GM13976 (cell line): ENCODE measurements around the gene CCZ1.
"Not testable (repeated sequence)": the region's sequence is repeated elsewhere in the genome, so short reads cannot be mapped to it uniquely, and the experiment has no call there.

Experiments
- DNase-seq: peaks from one replicate; pipeline ENCODE4 v3.0.0; 2012; ENCODE audit warnings: low spot score
- in situ Hi-C: fragments of 300-500 bp; cut with MboI; formaldehyde crosslinking; loops from one replicate; pipeline ENCODE4 v1.12.0; 2022; ENCODE audit warnings: low sequenced_read_pairs, mixed read lengths, inconsistent platforms; ENCODE audit not compliant: unreplicated experiment
- TF ChIP-seq, protein P1 (sequence below): IDR thresholded peaks from 2 replicates; pipeline ENCODE4 v1.5.1; 2012; ENCODE audit warnings: borderline replicate concordance, mild to moderate bottlenecking; ENCODE audit not compliant: insufficient read depth; ENCODE audit errors: extremely low read depth, missing control alignments, control extremely low read depth

Gene CCZ1

DNA sequence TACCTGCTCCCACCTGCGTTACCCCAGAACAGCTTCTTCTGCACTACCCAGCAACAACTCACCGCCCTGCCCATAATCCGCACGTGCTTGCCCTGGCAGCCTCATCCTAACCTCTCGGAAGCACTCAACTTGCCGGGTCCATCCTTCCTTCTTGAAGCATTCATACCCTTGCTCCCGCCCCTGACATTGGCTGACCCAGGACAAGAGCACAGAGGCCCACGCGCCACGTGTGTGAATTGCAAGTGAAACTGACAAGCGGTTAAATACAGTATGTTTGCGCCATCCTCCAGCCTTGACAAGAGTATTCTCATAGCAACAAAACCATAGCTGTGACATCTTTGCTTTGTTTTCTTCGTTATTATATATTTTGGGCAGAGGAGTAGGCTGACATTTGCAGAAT is 28.8 kb upstream of the CCZ1 start:
- TF ChIP-seq, protein P1, sequence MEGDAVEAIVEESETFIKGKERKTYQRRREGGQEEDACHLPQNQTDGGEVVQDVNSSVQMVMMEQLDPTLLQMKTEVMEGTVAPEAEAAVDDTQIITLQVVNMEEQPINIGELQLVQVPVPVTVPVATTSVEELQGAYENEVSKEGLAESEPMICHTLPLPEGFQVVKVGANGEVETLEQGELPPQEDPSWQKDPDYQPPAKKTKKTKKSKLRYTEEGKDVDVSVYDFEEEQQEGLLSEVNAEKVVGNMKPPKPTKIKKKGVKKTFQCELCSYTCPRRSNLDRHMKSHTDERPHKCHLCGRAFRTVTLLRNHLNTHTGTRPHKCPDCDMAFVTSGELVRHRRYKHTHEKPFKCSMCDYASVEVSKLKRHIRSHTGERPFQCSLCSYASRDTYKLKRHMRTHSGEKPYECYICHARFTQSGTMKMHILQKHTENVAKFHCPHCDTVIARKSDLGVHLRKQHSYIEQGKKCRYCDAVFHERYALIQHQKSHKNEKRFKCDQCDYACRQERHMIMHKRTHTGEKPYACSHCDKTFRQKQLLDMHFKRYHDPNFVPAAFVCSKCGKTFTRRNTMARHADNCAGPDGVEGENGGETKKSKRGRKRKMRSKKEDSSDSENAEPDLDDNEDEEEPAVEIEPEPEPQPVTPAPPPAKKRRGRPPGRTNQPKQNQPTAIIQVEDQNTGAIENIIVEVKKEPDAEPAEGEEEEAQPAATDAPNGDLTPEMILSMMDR = no peak
- DNase-seq = no peak
- in situ Hi-C loops = no loop called here

DNA sequence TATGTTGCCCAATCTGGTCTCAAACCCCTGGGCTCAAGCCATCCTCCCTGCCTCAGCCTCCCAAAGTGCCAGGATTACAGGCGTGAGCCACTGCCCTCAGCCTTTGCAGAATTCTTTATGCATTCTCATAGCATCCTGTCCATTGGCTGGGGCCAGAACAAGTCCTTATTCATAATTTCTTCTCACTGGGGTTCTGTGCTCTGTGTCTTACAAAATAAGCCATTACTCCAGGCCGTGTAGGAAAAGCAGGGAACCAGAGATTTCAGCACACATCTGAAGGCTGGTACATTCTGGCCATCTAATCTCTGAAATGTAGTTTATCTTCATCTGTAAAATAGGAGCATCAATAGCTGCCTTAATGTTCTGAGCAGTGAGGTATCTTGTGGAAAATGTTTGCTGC is 28.2 kb upstream of the CCZ1 start:
- in situ Hi-C loops = no loop called here
- TF ChIP-seq, protein P1 = no peak
- DNase-seq = no peak

DNA sequence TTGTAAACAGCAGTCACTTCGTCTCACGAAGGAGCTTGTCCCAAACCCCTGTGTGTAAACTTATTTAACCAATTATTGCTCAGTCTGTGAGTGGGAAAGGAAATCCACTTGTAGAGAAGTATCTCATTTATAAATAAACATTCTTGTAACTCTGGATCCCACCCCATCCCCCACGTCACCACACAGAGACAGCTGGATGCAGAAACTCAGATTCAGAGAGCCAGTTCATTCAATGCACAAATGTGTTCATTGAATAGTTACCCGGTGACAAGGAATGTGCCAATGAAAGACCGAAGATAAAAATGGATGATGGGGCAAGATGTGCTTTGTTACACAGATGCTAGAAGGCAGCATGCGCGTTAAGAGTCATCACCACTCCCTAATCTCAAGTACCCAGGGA is 26.2 kb upstream of the CCZ1 start:
- TF ChIP-seq, protein P1 = no peak
- in situ Hi-C loops = no loop called here

DNA sequence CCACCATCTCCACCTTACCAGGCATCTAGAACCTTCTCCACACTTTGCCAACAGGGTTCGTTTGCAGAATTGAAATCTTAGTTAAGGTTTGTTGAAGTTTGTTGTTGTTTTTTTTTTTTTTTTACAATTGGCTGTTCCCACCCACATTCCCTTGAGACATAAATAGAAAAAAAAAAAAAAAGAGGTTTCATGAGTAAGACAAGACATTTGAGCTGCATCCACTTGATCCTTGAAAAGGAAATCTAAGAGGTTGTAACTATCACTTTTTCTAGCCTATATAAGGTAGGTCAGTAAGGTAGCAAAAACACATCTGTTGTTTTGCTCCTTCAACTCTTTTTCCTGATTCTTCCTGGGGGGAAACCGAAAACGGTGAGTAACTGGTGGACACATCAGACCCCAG is 18.9 kb upstream of the CCZ1 start:
- DNase-seq, in situ Hi-C loops: not testable (repeated sequence)

More for the DNA sequence above, 26.2 kb upstream of the CCZ1 start:
- no peak for DNase-seq

DNA sequence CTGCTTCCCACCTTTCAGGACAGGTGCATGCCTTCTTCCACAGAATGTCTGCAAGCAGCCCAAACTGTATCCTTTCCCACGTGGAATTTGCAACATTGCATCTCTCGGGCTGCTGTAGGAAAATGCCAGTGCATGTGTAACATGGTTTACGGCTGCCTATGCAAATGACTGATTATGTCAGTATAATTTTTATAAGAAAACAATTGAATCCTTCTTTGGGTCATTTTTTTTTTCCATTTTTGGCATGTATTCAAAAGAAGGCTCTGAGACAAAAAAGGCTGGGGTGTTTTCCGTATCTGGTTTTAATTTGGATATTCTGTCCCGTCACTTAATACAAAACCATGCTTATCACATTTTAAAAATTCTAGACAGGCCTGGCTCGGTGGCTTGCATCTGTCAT is 18.4 kb upstream of the CCZ1 start:
- DNase-seq, in situ Hi-C loops: not testable (repeated sequence)

DNA sequence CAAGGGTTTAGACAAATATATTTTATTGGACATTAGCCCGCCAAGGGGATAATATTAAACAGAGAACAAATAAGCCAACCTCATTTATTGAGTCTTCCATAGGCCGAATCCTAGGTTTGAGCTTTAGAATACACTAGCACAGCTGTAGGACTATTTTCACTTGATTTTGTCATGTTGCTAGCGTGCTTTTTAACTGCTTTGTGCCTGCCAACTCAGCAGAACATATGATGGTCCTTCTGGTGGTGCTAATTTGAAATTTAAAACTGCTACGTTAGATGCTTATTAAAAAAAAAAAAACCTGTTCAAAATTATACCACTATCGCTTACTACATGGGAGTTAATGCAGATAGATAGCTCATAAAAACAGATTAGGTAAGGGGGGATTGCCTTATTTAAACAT is 14.1 kb upstream of the CCZ1 start:
- in situ Hi-C loops, DNase-seq: not testable (repeated sequence)

DNA sequence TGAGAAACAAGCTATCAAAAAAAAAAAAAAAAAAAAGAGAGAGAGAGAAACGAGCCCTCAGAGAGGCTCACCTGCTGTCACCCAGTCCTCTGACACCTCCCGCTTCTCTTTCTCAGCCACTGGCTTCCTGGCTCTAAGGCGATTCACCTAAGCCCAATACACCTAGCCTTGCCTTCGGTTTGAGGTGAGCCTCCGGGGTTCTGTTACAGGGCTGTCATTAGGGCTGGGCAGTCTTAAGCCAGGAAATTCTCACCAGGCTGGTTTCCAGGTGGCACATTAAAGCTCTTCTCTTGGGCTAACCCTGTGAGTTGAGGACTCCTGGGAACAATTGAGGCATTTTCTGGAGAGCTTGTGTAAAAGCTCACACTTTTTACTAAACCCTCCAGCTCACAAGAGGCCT is 10.5 kb upstream of the CCZ1 start:
- DNase-seq, in situ Hi-C loops: not testable (repeated sequence)

DNA sequence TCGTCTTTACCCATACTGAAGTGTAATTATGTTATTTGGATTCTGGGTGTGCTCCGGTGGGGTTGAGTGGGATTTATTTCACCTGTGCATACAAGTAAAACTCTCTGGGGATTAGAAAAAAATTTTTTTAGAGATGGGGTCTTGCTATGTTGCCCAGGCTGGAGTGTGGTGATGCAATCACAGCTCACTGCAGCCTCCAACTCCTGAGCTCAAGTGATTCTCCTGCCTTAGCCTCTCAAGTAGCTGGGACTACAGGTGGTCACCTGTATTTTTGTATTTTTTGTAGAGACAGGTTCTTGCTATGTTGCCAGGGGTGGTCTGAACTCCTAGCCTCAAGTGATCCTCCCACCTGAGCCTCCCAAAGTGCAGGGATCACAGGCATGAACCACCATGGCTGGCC is 8.3 kb upstream of the CCZ1 start:
- DNase-seq, in situ Hi-C loops: not testable (repeated sequence)

DNA sequence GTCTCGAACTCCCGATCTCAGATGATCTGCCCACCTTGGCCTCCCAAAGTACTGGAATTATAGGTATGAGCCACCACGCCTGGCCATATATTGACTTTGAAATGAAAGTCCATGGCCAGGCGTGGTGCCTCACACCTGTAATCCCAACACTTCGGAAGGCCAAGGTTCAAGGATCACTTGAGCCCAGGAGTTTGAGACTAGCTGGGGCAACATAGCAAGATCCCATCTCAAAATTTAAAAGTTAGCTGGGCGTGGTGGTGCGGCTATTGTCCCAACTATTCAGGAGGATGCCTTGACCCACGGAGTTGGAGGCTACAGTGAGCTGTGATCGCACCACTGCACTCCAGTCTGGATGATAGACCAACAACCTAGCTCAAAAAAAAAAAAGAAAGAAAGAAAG is 6.0 kb upstream of the CCZ1 start:
- DNase-seq = no peak
- in situ Hi-C loops = no loop called here

DNA sequence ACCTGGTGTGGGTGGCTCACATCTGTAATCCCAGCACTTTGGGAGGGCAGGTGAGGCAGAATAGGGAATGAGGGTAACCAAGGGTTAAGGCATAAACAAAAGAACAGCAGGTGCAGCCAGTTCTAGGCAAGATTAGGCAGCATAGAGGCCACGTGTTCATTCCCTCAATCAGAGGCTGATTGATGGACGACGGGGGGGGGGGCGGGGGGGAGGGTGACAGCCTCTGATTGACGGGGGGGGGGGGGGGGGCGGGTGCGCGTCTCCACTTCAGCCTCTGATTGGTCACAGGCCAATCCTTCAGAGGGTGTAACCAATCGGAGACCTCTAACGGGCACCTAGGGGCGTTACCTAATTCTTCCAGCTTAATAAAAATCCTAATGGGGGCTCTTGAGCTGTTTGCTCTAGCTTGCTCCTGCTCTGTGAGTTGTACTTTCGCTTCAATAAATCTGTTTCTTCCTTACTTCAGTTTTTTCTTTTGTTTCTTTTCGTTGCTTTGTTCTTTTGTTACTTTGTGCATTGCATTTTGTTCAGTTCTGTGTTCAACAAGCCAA is 1.1 kb upstream of the CCZ1 start:
- DNase-seq, in situ Hi-C loops: not testable (repeated sequence)

More for the DNA sequence above, 6.0 kb upstream of the CCZ1 start:
- TF ChIP-seq, protein P1 = no peak

DNA sequence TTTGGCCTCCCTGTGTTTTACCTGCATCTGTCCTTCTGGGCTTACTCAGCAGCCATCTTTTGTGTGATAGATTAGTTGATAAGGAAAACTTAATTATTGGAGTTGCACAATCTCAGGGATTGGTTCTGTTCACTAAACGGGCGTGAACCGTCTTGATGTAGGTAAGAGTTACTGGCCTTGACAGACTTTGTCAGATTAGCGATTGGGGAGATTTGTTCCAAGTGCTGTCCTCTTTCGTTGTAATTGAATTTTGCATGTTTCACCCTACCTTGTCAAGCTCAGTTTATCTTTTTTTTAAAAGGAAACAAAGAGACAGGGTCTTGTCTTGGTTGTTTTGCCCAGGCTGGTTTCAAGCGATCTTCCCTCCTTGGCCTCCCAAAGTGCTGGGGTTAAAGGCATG is 4.5 kb downstream of the CCZ1 start:
- in situ Hi-C loops = loop anchor here (25.0 kb wide), 1 partner anchor 909 kb away; no protein-coding TSS in a partner anchor

DNA sequence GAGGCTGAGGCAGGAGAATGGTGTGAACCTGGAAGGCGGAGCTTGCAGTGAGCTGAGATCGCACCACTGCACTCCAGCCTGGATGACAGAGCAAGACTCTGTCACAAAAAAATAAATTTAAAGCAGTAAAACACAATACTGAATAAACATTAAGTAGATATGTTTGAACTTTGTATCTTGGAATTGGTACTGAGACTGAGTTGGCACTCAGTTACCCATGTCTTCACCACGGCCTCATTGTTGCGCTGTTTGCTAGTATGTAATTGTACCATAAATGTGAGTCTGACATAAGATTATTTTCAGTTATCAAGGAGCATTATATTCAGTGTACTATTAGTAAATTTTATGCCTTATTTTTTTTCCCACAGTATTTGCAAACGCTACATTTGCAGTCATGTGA is 6.2 kb downstream of the CCZ1 start:
- DNase-seq = not testable (repeated sequence)
- in situ Hi-C loops = loop anchor here (25.0 kb wide), 1 partner anchor 908 kb away; no protein-coding TSS in a partner anchor

More for the DNA sequence above, 4.5 kb downstream of the CCZ1 start:
- DNase-seq = not testable (repeated sequence)

DNA sequence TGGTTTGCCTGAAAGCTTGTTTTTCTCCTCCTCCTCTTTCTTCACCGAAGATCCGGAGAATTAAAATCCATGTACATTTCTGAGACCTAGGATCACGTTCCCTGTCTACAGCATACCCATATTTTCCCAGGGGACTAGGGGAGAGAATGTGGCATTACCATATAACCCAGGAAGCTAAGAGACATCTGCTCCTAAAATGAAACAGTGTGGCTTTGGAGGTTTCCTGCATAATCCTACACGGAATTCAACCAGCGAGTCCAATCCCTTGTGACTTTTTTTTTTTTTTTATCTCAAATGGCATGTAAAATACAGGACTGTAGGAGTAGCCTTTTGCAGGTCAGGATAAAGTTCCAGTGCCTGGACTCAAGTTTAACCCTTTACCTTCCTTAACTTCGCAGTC is 10.3 kb downstream of the CCZ1 start:
- in situ Hi-C loops = loop anchor here (25.0 kb wide), 1 partner anchor 903 kb away; no protein-coding TSS in a partner anchor
- not testable (repeated sequence) for DNase-seq

DNA sequence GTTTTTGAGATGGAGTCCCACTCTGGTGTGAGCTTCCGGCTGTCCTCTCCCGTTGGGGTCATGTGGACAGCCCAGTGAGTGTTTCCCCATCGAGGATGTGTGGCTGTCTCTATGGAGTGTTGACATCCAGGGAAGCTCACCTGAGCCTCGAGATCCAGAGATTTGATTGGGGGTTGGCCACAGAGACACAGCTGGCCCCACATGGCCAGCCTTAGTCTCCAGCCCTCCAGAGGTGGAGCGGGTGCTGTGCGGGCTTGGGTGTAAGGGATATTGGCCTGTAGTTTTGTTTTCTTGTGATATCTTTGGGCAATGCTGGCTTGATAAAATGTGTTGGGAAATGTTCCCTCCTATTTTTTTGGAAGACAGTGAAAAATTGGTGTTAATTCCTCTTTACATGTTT is 18.0 kb downstream of the CCZ1 start:
- in situ Hi-C loops = loop anchor here (25.0 kb wide), 1 partner anchor 896 kb away; no protein-coding TSS in a partner anchor
- DNase-seq = not testable (repeated sequence)
